Lung (tissue), 12 donors: Measurements from ENCODE around the gene CDHR2. TPM values are rescaled to one million over a fixed set of nuclear protein-coding genes. Genes with fewer than 3 reads are reported as not detected.
A peak's percentile ranks its signal among the peaks of the same experiment; 100 is the strongest.

Source experiments
- ATAC-seq: fragments of 200-7000 bp; cut with Tn5 transposase; one replicate; pipeline ENCODE4 v1.9.1; 2020; ENCODE audit warnings: moderate number of reproducible peaks; ENCODE audit not compliant: insufficient read depth, low FRiP score
- DNase-seq, 3 donors: peaks; one replicate each; pipeline ENCODE4 v3.0.0-alpha.2; 2013 to 2017
- H3K27ac ChIP-seq, 2 donors: one replicate each; pipeline ENCODE4 v1.5.1; 2013; ENCODE audit warnings: mild to moderate bottlenecking in 2 of 2, moderate library complexity in 2 of 2, control low read depth in 1 of 2, inconsistent platforms in 1 of 2, low read depth in 1 of 2, low read length in 1 of 2
- H3K27me3 ChIP-seq, 3 donors: one replicate each; pipeline ENCODE4 v1.5.1; 2013; ENCODE audit warnings: low read length in 2 of 3; ENCODE audit not compliant: control insufficient read depth in 3 of 3, insufficient read depth in 3 of 3
- H3K36me3 ChIP-seq, 4 donors: one replicate each; pipeline ENCODE4 v1.5.1; 2013; ENCODE audit warnings: low read length in 4 of 4, mild to moderate bottlenecking in 1 of 4, moderate library complexity in 1 of 4; ENCODE audit not compliant: control insufficient read depth in 4 of 4, insufficient read depth in 4 of 4
- H3K4me1 ChIP-seq, 5 donors: one replicate each; pipeline ENCODE4 v1.5.1; 2013; ENCODE audit warnings: low read length in 5 of 5, mild to moderate bottlenecking in 2 of 5, moderate library complexity in 1 of 5; ENCODE audit not compliant: control insufficient read depth in 5 of 5, insufficient read depth in 5 of 5
- H3K4me3 ChIP-seq: one replicate; pipeline ENCODE4 v1.5.1; 2013; ENCODE audit warnings: mild to moderate bottlenecking, control low read depth, moderate library complexity
- H3K9ac ChIP-seq, 2 donors: one replicate each; pipeline ENCODE4 v1.5.1; 2013; ENCODE audit warnings: low read length in 2 of 2, control low read depth in 1 of 2; ENCODE audit not compliant: insufficient read depth in 1 of 2
- H3K9me3 ChIP-seq, 4 donors: one replicate each; pipeline ENCODE4 v1.5.1; 2013; ENCODE audit warnings: low read length in 3 of 4, mild to moderate bottlenecking in 1 of 4, moderate library complexity in 1 of 4; ENCODE audit not compliant: control insufficient read depth in 4 of 4, insufficient read depth in 3 of 4
- WGBS, 2 donors: extraction: QIAGEN DNeasy Blood & Tissue Kit; methylation state at CpG; one replicate each; pipeline ENCODE4 v1.1.7; 2013; 5-methylcytosine and 5-hydroxymethylcytosine counted together
- polyA plus RNA-seq, 2 donors: library from polyadenylated mRNA; stranded (reverse); fragments of 200-250 nt; gene quantifications; one replicate each; pipeline ENCODE4 v1.2.1, GENCODE V29; 2013
- total RNA-seq, 2 donors: library from RNA; depleted of rRNA in 1 of 2; stranded (reverse); fragments of >200 nt in 1 of 2; gene quantifications; one replicate each; pipeline ENCODE4 v1.2.1, GENCODE V29; 2014 to 2021
- TF ChIP-seq, protein P1 (sequence below): IDR thresholded peaks from 2 replicates; pipeline ENCODE4 v1.5.1; 2012; ENCODE audit warnings: mild to moderate bottlenecking; ENCODE audit errors: control extremely low read depth, extremely low read depth
- donor health status: control.
- donor health status: control.
- donor health status: Bipolar disorder and iron deficiency.
- donor health status: healthy.
- donor health status: DM: yes; HTN: yes; CAD: no.

Gene CDHR2
- total and polyA plus RNA-seq, 4 donors, result 0.02 to 1.5 (median 0.42) TPM

DNA sequence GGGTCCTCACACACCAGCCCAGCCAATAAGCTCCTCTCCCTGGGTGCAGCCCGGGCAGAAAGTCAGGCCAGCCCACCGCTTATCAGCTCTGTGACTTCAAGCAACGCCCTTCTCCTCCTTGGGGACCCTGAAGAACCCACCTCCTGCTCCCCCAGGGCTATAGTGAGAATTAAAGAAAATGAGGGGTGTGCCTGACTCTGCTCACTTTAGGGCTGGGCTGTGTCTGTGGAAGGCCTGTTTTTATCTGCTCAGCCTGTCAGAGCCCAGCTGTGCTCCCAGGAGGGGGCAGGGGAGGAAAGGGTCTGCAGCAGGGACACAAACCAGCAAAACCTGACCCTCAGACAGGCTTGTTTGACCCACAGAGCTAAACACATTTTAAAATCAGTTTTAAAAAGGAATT is 56.9 kb downstream of the CDHR2 start:
- Histone ChIP-seq H3K9ac (no peak overlapping the region), H3K9me3 (peaks cover 0 to 5% (median 0%) of the 10 kb centered on the region in 4 donors), H3K27ac (no peak overlapping the region), H3K4me3 (no peak overlapping the region), H3K36me3 (no peaks in the 10 kb centered on the region), H3K27me3 (peaks cover 0 to 8% (median 4%) of the 10 kb centered on the region in 3 donors), H3K4me1 (peaks cover 0 to 13% (median 0%) of the 10 kb centered on the region in 5 donors)
- TF ChIP-seq, protein P1, sequence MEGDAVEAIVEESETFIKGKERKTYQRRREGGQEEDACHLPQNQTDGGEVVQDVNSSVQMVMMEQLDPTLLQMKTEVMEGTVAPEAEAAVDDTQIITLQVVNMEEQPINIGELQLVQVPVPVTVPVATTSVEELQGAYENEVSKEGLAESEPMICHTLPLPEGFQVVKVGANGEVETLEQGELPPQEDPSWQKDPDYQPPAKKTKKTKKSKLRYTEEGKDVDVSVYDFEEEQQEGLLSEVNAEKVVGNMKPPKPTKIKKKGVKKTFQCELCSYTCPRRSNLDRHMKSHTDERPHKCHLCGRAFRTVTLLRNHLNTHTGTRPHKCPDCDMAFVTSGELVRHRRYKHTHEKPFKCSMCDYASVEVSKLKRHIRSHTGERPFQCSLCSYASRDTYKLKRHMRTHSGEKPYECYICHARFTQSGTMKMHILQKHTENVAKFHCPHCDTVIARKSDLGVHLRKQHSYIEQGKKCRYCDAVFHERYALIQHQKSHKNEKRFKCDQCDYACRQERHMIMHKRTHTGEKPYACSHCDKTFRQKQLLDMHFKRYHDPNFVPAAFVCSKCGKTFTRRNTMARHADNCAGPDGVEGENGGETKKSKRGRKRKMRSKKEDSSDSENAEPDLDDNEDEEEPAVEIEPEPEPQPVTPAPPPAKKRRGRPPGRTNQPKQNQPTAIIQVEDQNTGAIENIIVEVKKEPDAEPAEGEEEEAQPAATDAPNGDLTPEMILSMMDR, result no peak
- 64 to 72% methylated on average over 2 to 3 of the region's 3 CpGs for WGBS, 2 donors
- DNase-seq (peak in 1 of 3 donors; percentile 36), ATAC-seq (no peak)

DNA sequence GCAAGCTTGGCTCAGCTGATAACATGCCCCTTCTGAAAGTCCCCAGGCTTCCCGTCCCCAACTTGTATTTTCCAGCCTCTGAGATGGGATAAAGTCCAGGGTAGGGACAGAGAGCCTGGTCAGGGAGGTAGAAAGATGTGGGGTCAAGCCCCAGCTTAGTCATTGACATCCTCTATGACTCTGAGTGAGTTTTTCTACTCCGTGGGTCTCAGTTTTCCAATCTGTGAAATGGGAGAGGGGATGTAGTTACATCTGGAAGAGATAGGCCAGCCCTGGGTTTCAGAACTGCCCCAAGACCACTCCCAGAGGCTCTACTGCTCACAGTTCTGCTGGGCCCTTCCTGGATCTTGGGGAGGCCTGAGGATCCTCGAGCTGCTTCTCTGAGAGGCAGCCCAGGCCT is 57.7 kb downstream of the CDHR2 start:
- DNase-seq (no peak), ATAC-seq (no peak)
- 87 to 91% methylated on average over 3 of the region's 3 CpGs for WGBS, 2 donors
- Histone ChIP-seq H3K9ac (no peak overlapping the region), H3K4me1 (peaks cover 0 to 13% (median 0%) of the 10 kb centered on the region in 5 donors), H3K9me3 (peaks cover 0 to 5% (median 0%) of the 10 kb centered on the region in 4 donors), H3K27ac (no peak overlapping the region), H3K27me3 (peaks cover 0 to 8% (median 4%) of the 10 kb centered on the region in 3 donors), H3K4me3 (no peak overlapping the region), H3K36me3 (no peaks in the 10 kb centered on the region)
- TF ChIP-seq, protein P1, result no peak

DNA sequence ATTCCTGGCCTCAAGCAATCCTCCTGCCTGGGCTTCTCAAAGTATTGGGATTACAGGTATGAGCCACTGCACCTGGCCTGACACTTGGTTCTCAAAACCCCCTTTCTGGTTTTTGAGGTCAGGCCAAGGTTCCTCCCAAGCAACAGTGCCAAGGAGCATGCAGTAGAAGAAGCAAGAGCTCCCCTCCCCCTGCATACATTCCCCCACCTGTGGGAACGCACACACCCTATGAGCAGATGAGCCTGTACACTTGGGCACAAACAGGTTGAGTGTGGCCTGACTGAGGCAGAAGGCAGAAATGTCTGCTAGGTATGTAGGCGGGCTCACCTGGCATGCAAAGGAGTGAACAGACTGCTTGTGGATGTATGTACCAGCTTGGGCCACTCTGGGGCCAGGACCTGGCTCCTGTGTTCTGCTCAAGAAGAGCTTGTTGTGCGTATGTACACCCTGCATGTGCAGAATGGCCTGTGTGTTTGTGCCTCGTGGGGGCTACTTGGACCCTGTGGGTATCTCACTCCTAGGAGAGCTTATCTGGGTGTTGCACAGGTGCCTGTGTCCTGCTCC is 59.1 kb downstream of the CDHR2 start:
- WGBS, 2 donors, result 91 to 93% methylated on average over 4 of the region's 4 CpGs

More for the DNA sequence above, 59.1 kb downstream of the CDHR2 start:
- no peak for ATAC-seq
- H3K9ac ChIP-seq, result no peak overlapping the region
- H3K27ac ChIP-seq, result no peak overlapping the region
- peaks cover 0 to 13% (median 0%) of the 10 kb centered on the region in 5 donors for H3K4me1 ChIP-seq
- no peak for DNase-seq
- H3K36me3 ChIP-seq, result no peaks in the 10 kb centered on the region
- TF ChIP-seq, protein P1, result no peak
- H3K4me3 ChIP-seq, result no peak overlapping the region
- H3K27me3 ChIP-seq, result peaks cover 0 to 11% (median 4%) of the 10 kb centered on the region in 3 donors
- H3K9me3 ChIP-seq, result peaks cover 0 to 5% (median 0%) of the 10 kb centered on the region in 4 donors
